Stimulated activated CD4-positive, alpha-beta T cell treated with anti-CD3 and anti-CD28 coated beads, TNF-alpha, amount 100 ng/mL, for 1 hour (primary cell): ENCODE measurements around the gene EGFL6.

Source experiments
- DNase-seq, 3 donors: peaks; one replicate each; pipeline ENCODE4 v3.0.0-alpha.2; 2020; ENCODE audit warnings: low read depth in 3 of 3, low spot score in 1 of 3

The EGFL6 gene

GRCh38 chrX:13569479-13570260 lies at the start of gene EGFL6:
EGFL6 (plus strand) TSS chrX:13569601; CDS start chrX:13569862, 261 bp downstream.
- no peak for DNase-seq

- no peak for DNase-seq
Measured at GRCh38 chrX:13520351-13520750, 49.0 kb upstream of the EGFL6 start.

GRCh38 chrX:13520936-13521335 lies 48.5 kb upstream of the EGFL6 start:
- DNase-seq: no peak

- DNase-seq: no peak
Measured at GRCh38 chrX:13522811-13523210, 46.6 kb upstream of the EGFL6 start.

- no peak for DNase-seq
Measured at GRCh38 chrX:13533726-13534125, 35.7 kb upstream of the EGFL6 start.

- DNase-seq: no peak
Measured at GRCh38 chrX:13535376-13536165, 33.8 kb upstream of the EGFL6 start.

GRCh38 chrX:13536551-13536950 lies 32.9 kb upstream of the EGFL6 start:
- no peak for DNase-seq

GRCh38 chrX:13538414-13538813 lies 31.0 kb upstream of the EGFL6 start:
- DNase-seq: no peak

- no peak for DNase-seq
Measured at GRCh38 chrX:13540602-13541001, 28.8 kb upstream of the EGFL6 start.

- no peak for DNase-seq
Measured at GRCh38 chrX:13545726-13546125, 23.7 kb upstream of the EGFL6 start.

GRCh38 chrX:13547671-13548070 lies 21.7 kb upstream of the EGFL6 start:
- DNase-seq: no peak

GRCh38 chrX:13550346-13550745 lies 19.1 kb upstream of the EGFL6 start:
- DNase-seq: no peak

GRCh38 chrX:13551610-13552009 lies 17.8 kb upstream of the EGFL6 start:
- no peak for DNase-seq

GRCh38 chrX:13552892-13553291 lies 16.5 kb upstream of the EGFL6 start:
- DNase-seq: no peak

GRCh38 chrX:13565511-13565910 lies 3.9 kb upstream of the EGFL6 start:
- no peak for DNase-seq

GRCh38 chrX:13570261-13570605 lies 832 bp downstream of the EGFL6 start:
- no peak for DNase-seq

- no peak for DNase-seq
Measured at GRCh38 chrX:13571136-13571535, 1.7 kb downstream of the EGFL6 start.

GRCh38 chrX:13574600-13574999 lies 5.2 kb downstream of the EGFL6 start:
- DNase-seq: no peak

- DNase-seq: no peak
Measured at GRCh38 chrX:13579661-13580060, 10.3 kb downstream of the EGFL6 start.

- DNase-seq: no peak
Measured at GRCh38 chrX:13581554-13581953, 12.2 kb downstream of the EGFL6 start.

- DNase-seq: no peak
Measured at GRCh38 chrX:13587786-13588477, 18.5 kb downstream of the EGFL6 start.

- no peak for DNase-seq
Measured at GRCh38 chrX:13590207-13590606, 20.8 kb downstream of the EGFL6 start.
